Occipital lobe (tissue), 3 donors: Measurements from ENCODE around the gene DLX4. TPM values are rescaled to one million over a fixed set of nuclear protein-coding genes. Genes with fewer than 3 reads are reported as not detected.

ENCODE experiments used
- DNase-seq: peaks from one replicate; lab custom pipeline; 2025; lab: John Stamatoyannopoulos, UW
- small RNA-seq: library from RNA; depleted of rRNA; stranded (forward); fragments of <200 nt; gene quantifications from one replicate; pipeline ENCODE3, GENCODE V24; 2014
- total RNA-seq: library from RNA; depleted of rRNA; stranded (reverse); fragments of >200 nt; gene quantifications from one replicate; pipeline ENCODE4 v1.2.3, GENCODE V29; 2014

The DLX4 gene
- total RNA-seq, 1 donor from 2014 or later: not detected

DNA sequence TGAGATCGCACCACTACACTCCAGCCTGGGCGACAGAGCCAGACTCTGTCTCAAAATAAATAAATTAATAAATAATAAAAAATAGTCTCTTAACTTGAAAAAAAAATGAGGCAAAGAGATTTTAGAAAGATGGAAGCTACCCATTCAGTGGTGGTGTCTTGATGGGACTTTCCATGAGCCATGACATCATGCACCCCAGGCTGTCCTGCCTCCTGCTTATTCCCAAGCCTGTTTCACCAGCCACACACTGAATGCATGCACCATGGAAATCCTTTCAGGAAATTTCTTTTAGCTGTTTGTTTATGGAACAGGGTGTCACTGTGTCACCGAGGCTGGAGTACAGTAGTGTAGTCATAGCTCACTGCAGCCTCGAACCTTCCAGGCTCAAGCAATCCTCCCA lies 34.9 kb downstream of the DLX4 start:
- DNase-seq: no peak

GRCh38 chr17:50009282-50009681 lies 40.3 kb downstream of the DLX4 start:
- no peak for DNase-seq

DNA sequence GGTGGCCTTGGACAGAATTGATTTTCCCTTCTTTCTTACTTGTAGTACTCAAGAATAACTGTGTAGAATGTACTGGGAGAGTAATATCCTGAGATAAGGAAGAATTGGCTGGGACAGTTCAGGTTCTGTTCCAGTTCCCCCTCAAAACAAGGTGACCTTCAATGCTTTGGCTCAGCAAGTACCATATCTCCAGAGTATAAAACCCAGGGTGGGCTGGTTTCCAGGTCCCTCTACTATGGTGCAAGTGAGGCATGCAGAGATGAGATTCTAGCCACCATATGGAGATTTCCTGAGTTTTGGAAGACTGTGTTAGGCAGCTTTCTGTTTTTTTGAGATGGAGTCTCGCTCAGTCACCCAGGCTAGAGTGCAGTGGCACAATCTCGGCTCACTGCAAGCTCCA lies 44.1 kb downstream of the DLX4 start:
- no peak for DNase-seq

- no peak for DNase-seq
These were observed 45.6 kb downstream of the DLX4 start for GRCh38 chr17:50014471-50015088.

DNA sequence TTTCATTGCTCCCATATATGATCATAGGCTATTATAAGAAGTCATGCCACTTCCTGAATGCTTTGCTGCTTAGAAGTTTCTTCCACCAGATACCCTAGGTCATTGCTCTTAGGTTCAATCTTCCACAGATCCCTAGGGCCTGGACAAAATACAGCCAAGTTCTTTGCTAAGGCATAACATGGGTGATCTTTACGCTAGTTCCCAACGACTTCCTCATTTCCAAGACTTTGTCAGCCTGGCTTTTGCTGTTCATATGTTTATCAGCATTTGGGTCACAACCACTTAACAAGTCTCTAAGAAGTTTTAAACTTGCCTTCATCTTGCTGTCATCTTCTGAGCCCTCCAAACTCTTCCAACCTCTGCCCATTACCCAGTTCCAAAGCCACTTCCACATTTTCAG lies 46.2 kb downstream of the DLX4 start:
- no peak for DNase-seq

GRCh38 chr17:50018909-50019308 lies 49.9 kb downstream of the DLX4 start:
- no peak for DNase-seq

GRCh38 chr17:50020841-50021599 lies 52.0 kb downstream of the DLX4 start:
- no peak for DNase-seq

- no peak for DNase-seq
These were observed 52.8 kb downstream of the DLX4 start for GRCh38 chr17:50021681-50022370.

GRCh38 chr17:50022463-50023130 lies 53.6 kb downstream of the DLX4 start:
- DNase-seq: no peak

- DNase-seq: no peak
These were observed 54.5 kb downstream of the DLX4 start for GRCh38 chr17:50023520-50023919.

Small RNAs within 50 kb of the gene (small RNA-seq; reads per million reads assigned to genes)
- gene RNU6-1313P: not detected

Other genes with a start within 250 kb of the DLX4 start
- gene FAM117A, start 205.1 kb upstream of the DLX4 start, total RNA-seq: 0.62 TPM
- 49.0 TPM for gene KAT7, start 180.5 kb upstream of the DLX4 start, total RNA-seq
- not detected for gene TAC4, start 121.1 kb upstream of the DLX4 start, total RNA-seq
- not detected for gene DLX3, start 26.0 kb downstream of the DLX4 start, total RNA-seq
- gene ITGA3, start 86.9 kb downstream of the DLX4 start, total RNA-seq: 23.2 TPM
- gene PDK2, start 126.2 kb downstream of the DLX4 start, total RNA-seq: 9.0 TPM
- 21.5 TPM for gene SAMD14, start 161.0 kb downstream of the DLX4 start, total RNA-seq
- gene PPP1R9B, start 181.5 kb downstream of the DLX4 start, total RNA-seq: 69.9 TPM
- gene SGCA, start 196.8 kb downstream of the DLX4 start, total RNA-seq: not detected
- gene COL1A1, start 232.4 kb downstream of the DLX4 start, total RNA-seq: 17.6 TPM